DMS 273 treated with DMSO at 0.1 percent for 48 hours (cell line): Measurements from ENCODE around the gene SPI1.

Source experiments
- DNase-seq: peaks from one replicate; lab custom pipeline; 2025; lab: John Stamatoyannopoulos, UW

Gene SPI1

GRCh38 chr11:47406896-47407745 lies 28.8 kb upstream of the SPI1 start:
- DNase-seq, result no peak

- DNase-seq, result no peak
Measured at GRCh38 chr11:47403571-47403970, 25.2 kb upstream of the SPI1 start.

GRCh38 chr11:47403135-47403534 lies 24.8 kb upstream of the SPI1 start:
- no peak for DNase-seq

GRCh38 chr11:47400768-47401279 lies 22.5 kb upstream of the SPI1 start:
- no peak for DNase-seq

GRCh38 chr11:47399860-47400767 lies 21.8 kb upstream of the SPI1 start:
- no peak for DNase-seq

GRCh38 chr11:47398551-47398950 lies 20.2 kb upstream of the SPI1 start:
- DNase-seq, result no peak

- no peak for DNase-seq
Measured at GRCh38 chr11:47398011-47398410, 19.7 kb upstream of the SPI1 start.

- no peak for DNase-seq
Measured at GRCh38 chr11:47396049-47396320, 17.6 kb upstream of the SPI1 start.

GRCh38 chr11:47395223-47396048 lies 17.1 kb upstream of the SPI1 start:
- DNase-seq, result no peak

GRCh38 chr11:47394322-47395222 lies 16.2 kb upstream of the SPI1 start:
- no peak for DNase-seq

GRCh38 chr11:47394050-47394321 lies 15.6 kb upstream of the SPI1 start:
- no peak for DNase-seq

- DNase-seq, result no peak
Measured at GRCh38 chr11:47393163-47394049, 15.1 kb upstream of the SPI1 start.

GRCh38 chr11:47392546-47393162 lies 14.3 kb upstream of the SPI1 start:
- DNase-seq, result no peak

GRCh38 chr11:47391711-47392432 lies 13.5 kb upstream of the SPI1 start:
- DNase-seq, result no peak

- DNase-seq, result no peak
Measured at GRCh38 chr11:47391077-47391583, 12.8 kb upstream of the SPI1 start.

GRCh38 chr11:47390422-47390760 lies 12.0 kb upstream of the SPI1 start:
- DNase-seq, result no peak

GRCh38 chr11:47389577-47390421 lies 11.5 kb upstream of the SPI1 start:
- no peak for DNase-seq
